Activated CD8-positive, alpha-beta T cell treated with anti-CD3 and anti-CD28 coated beads, Interleukin-2, amount 10 ng/mL, durations not matched to agents 7 days and 5 days (primary cell): Measurements from ENCODE around the gene RAPGEF6. TPM values are rescaled to one million over a fixed set of nuclear protein-coding genes. Genes with fewer than 3 reads are reported as not detected.

Experiments
- ATAC-seq: fragments of 150-1000 bp; cut with Tn5 transposase; one replicate; pipeline ENCODE4 v1.10.0; 2021; ENCODE audit warnings: moderate library complexity
- CTCF ChIA-PET: fragments of 350-600 bp; sonication (Branson Sonifier 250); formaldehyde crosslinking; loops from one replicate; lab custom pipeline; 2021; ENCODE audit warnings: antibody characterized with exemption; lab: Charles Lee
- POLR2A ChIA-PET: fragments of 350-600 bp; sonication (Branson Sonifier 250); formaldehyde crosslinking; loops from one replicate; lab custom pipeline; 2021; ENCODE audit warnings: antibody characterized with exemption; lab: Charles Lee
- DNase-seq: peaks from one replicate; pipeline ENCODE4 v3.0.0-alpha.2; 2020
- H3K27ac Mint-ChIP-seq: one replicate; pipeline ENCODE4 v1.8.0; 2021; ENCODE audit warnings: mild to moderate bottlenecking, mixed read lengths
- H3K27me3 Mint-ChIP-seq: one replicate; pipeline ENCODE4 v1.8.0; 2021; ENCODE audit warnings: low read depth, mixed read lengths
- H3K36me3 Mint-ChIP-seq: one replicate; pipeline ENCODE4 v1.8.0; 2021; ENCODE audit warnings: low read depth, mixed read lengths
- H3K4me1 Mint-ChIP-seq: one replicate; pipeline ENCODE4 v1.8.0; 2021; ENCODE audit warnings: low read depth, mixed read lengths
- H3K4me3 Mint-ChIP-seq: one replicate; pipeline ENCODE4 v1.8.0; 2021; ENCODE audit warnings: mild to moderate bottlenecking, mixed read lengths
- H3K9me3 Mint-ChIP-seq: one replicate; pipeline ENCODE4 v1.8.0; 2022; ENCODE audit warnings: mixed read lengths; ENCODE audit not compliant: insufficient read depth
- total RNA-seq, 2 experiments: library from RNA; stranded (reverse); gene quantifications; one replicate each; pipeline ENCODE4 v1.2.3, GENCODE V29; 2021

Gene RAPGEF6
- total RNA-seq, 2 experiments from 2014 or later: 36.4 to 40.9 TPM

- Mint-ChIP-seq H3K9me3 (no peaks in the 10 kb centered on the region), H3K4me3 (no peak overlapping the region), H3K4me1 (peaks cover 44% of the 10 kb centered on the region), H3K27me3 (no peaks in the 10 kb centered on the region), H3K36me3 (peaks cover 54% of the 10 kb centered on the region), H3K27ac (no peak overlapping the region)
- CTCF ChIA-PET: interaction anchor here (1.3 kb wide), 1 partner anchor 8 kb away, joined by 4 read pairs; no protein-coding TSS in a partner anchor
- no peak for DNase-seq
- no peak for ATAC-seq
- POLR2A ChIA-PET: no interaction called here
Measured at GRCh38 chr5:131539251-131539650, 95.8 kb downstream of the RAPGEF6 start.

- DNase-seq (no peak), ATAC-seq (peak; percentile 24)
- no peak overlapping the region for H3K4me3 Mint-ChIP-seq
- H3K36me3 Mint-ChIP-seq: peaks cover 46% of the 10 kb centered on the region
- no peaks in the 10 kb centered on the region for H3K9me3 Mint-ChIP-seq
- H3K4me1 Mint-ChIP-seq: peaks cover 52% of the 10 kb centered on the region
- ChIA-PET CTCF (interaction anchor here (1.2 kb wide), 1 partner anchor 9 kb away, joined by 3 read pairs; no protein-coding TSS in a partner anchor), POLR2A (no interaction called here)
- no peaks in the 10 kb centered on the region for H3K27me3 Mint-ChIP-seq
- no peak overlapping the region for H3K27ac Mint-ChIP-seq
Measured at GRCh38 chr5:131538177-131538593, 96.8 kb downstream of the RAPGEF6 start.

- ChIA-PET CTCF (interaction anchor here (0.6 to 1.1 kb wide), 3 partner anchors 9 to 38 kb away, joined by 3 read pairs; no protein-coding TSS in a partner anchor), POLR2A (no interaction called here)
- Mint-ChIP-seq H3K4me1 (peaks cover 61% of the 10 kb centered on the region), H3K36me3 (peaks cover 38% of the 10 kb centered on the region), H3K27me3 (no peaks in the 10 kb centered on the region), H3K4me3 (no peak overlapping the region), H3K9me3 (no peaks in the 10 kb centered on the region), H3K27ac (peak overlapping the region; percentile 7)
- DNase-seq (no peak), ATAC-seq (no peak)
Measured at GRCh38 chr5:131536850-131537448, 98.1 kb downstream of the RAPGEF6 start.

- Mint-ChIP-seq H3K36me3 (peaks cover 32% of the 10 kb centered on the region), H3K27ac (peak overlapping the region; percentile 62), H3K9me3 (no peaks in the 10 kb centered on the region), H3K4me1 (peaks cover 60% of the 10 kb centered on the region), H3K4me3 (peak overlapping the region; percentile 29), H3K27me3 (no peaks in the 10 kb centered on the region)
- ChIA-PET CTCF (interaction anchor here (0.6 to 1.1 kb wide), 3 partner anchors 9 to 38 kb away, joined by 3 read pairs; no protein-coding TSS in a partner anchor), POLR2A (no interaction called here)
- DNase-seq (no peak), ATAC-seq (peak; percentile 59)
Measured at GRCh38 chr5:131536211-131536826, 98.7 kb downstream of the RAPGEF6 start.

- Mint-ChIP-seq H3K27ac (no peak overlapping the region), H3K36me3 (peaks cover 28% of the 10 kb centered on the region), H3K27me3 (no peaks in the 10 kb centered on the region), H3K4me3 (no peak overlapping the region), H3K9me3 (no peaks in the 10 kb centered on the region), H3K4me1 (peaks cover 70% of the 10 kb centered on the region)
- no peak for DNase-seq
- POLR2A ChIA-PET: no interaction called here
- ATAC-seq: no peak
- CTCF ChIA-PET: interaction anchor here (3.8 to 4.6 kb wide), 2 partner anchors 12 to 53 kb away, joined by 28 to 32 read pairs; no protein-coding TSS in a partner anchor
Measured at GRCh38 chr5:131534974-131535373, 100.1 kb downstream of the RAPGEF6 start.

- ChIA-PET CTCF (interaction anchor here (1.2 to 4.6 kb wide), 7 partner anchors 8 to 71 kb away, joined by 3 to 32 read pairs (median 6); no protein-coding TSS in a partner anchor), POLR2A (no interaction called here)
- H3K36me3 Mint-ChIP-seq: peaks cover 26% of the 10 kb centered on the region
- no peak overlapping the region for H3K27ac Mint-ChIP-seq
- H3K9me3 Mint-ChIP-seq: no peaks in the 10 kb centered on the region
- no peak overlapping the region for H3K4me3 Mint-ChIP-seq
- DNase-seq (no peak), ATAC-seq (no peak)
- H3K4me1 Mint-ChIP-seq: peaks cover 73% of the 10 kb centered on the region
- no peaks in the 10 kb centered on the region for H3K27me3 Mint-ChIP-seq
Measured at GRCh38 chr5:131533836-131534235, 101.2 kb downstream of the RAPGEF6 start.

GRCh38 chr5:131532031-131532640 lies 102.9 kb downstream of the RAPGEF6 start:
- ChIA-PET POLR2A (interaction anchor here (1.0 to 2.0 kb wide), 4 partner anchors 16 to 268 kb away, joined by 3 to 12 read pairs (median 4); partner anchors contain the start of gene CDC42SE2), CTCF (interaction anchor here (0.9 to 4.6 kb wide), 9 partner anchors 9 to 531 kb away, joined by 3 to 32 read pairs (median 6); no protein-coding TSS in a partner anchor)
- no peaks in the 10 kb centered on the region for H3K9me3 Mint-ChIP-seq
- H3K27me3 Mint-ChIP-seq: no peaks in the 10 kb centered on the region
- DNase-seq (peak; percentile 30), ATAC-seq (peak; percentile 62)
- peaks cover 21% of the 10 kb centered on the region for H3K36me3 Mint-ChIP-seq
- H3K27ac Mint-ChIP-seq: peak overlapping the region; percentile 86
- H3K4me3 Mint-ChIP-seq: peak overlapping the region; percentile 77
- peaks cover 67% of the 10 kb centered on the region for H3K4me1 Mint-ChIP-seq

GRCh38 chr5:131530706-131531331 lies 104.2 kb downstream of the RAPGEF6 start:
- CTCF ChIA-PET: interaction anchor here (1.2 to 4.6 kb wide), 4 partner anchors 9 to 58 kb away, joined by 4 to 28 read pairs (median 9); no protein-coding TSS in a partner anchor
- Mint-ChIP-seq H3K27me3 (no peaks in the 10 kb centered on the region), H3K36me3 (peaks cover 20% of the 10 kb centered on the region), H3K9me3 (no peaks in the 10 kb centered on the region), H3K27ac (peak overlapping the region; percentile 69), H3K4me3 (peak overlapping the region; percentile 47), H3K4me1 (peaks cover 65% of the 10 kb centered on the region)
- ATAC-seq (peak; percentile 41), DNase-seq (no peak)
- POLR2A ChIA-PET: no interaction called here

GRCh38 chr5:131528682-131529081 lies 106.3 kb downstream of the RAPGEF6 start:
- POLR2A ChIA-PET: no interaction called here
- Mint-ChIP-seq H3K4me1 (peaks cover 57% of the 10 kb centered on the region), H3K4me3 (peak overlapping the region; percentile 0), H3K27ac (peak overlapping the region; percentile 79), H3K27me3 (no peaks in the 10 kb centered on the region), H3K36me3 (peaks cover 19% of the 10 kb centered on the region), H3K9me3 (no peaks in the 10 kb centered on the region)
- DNase-seq (peak; percentile 31), ATAC-seq (peak; percentile 49)
- CTCF ChIA-PET: interaction anchor here (1.2 to 2.1 kb wide), 3 partner anchors 13 to 61 kb away, joined by 3 to 8 read pairs (median 4); no protein-coding TSS in a partner anchor

- no peak for DNase-seq
- no peak overlapping the region for H3K27ac Mint-ChIP-seq
- POLR2A ChIA-PET: no interaction called here
- H3K4me3 Mint-ChIP-seq: no peak overlapping the region
- CTCF ChIA-PET: interaction anchor here (0.9 to 1.7 kb wide), 2 partner anchors 10 to 63 kb away, joined by 3 to 4 read pairs; no protein-coding TSS in a partner anchor
- ATAC-seq: no peak
- peaks cover 26% of the 10 kb centered on the region for H3K36me3 Mint-ChIP-seq
- no peaks in the 10 kb centered on the region for H3K9me3 Mint-ChIP-seq
- H3K27me3 Mint-ChIP-seq: no peaks in the 10 kb centered on the region
- peaks cover 38% of the 10 kb centered on the region for H3K4me1 Mint-ChIP-seq
Measured at GRCh38 chr5:131525805-131526204, 109.2 kb downstream of the RAPGEF6 start.

- POLR2A ChIA-PET: interaction anchor here (0.6 kb wide), 1 partner anchor 111 kb away, joined by 3 read pairs; no protein-coding TSS in a partner anchor
- H3K27ac Mint-ChIP-seq: no peak overlapping the region
- no peak for ATAC-seq
- H3K36me3 Mint-ChIP-seq: peaks cover 34% of the 10 kb centered on the region
- peaks cover 29% of the 10 kb centered on the region for H3K4me1 Mint-ChIP-seq
- CTCF ChIA-PET: interaction anchor here (0.8 to 1.7 kb wide), 2 partner anchors 12 to 65 kb away, joined by 3 to 6 read pairs; no protein-coding TSS in a partner anchor
- no peak for DNase-seq
- H3K4me3 Mint-ChIP-seq: no peak overlapping the region
- H3K9me3 Mint-ChIP-seq: no peaks in the 10 kb centered on the region
- no peaks in the 10 kb centered on the region for H3K27me3 Mint-ChIP-seq
Measured at GRCh38 chr5:131524431-131524830, 110.6 kb downstream of the RAPGEF6 start.
